ENCODE data around the gene LAMB1. TPM values are rescaled to one million over a fixed set of nuclear protein-coding genes. Genes with fewer than 3 reads are reported as not detected.
"Not testable (repeated sequence)": the region's sequence is repeated elsewhere in the genome, so short reads cannot be mapped to it uniquely, and the experiment has no call there.

Gene LAMB1
- polyA plus RNA-seq, 1 experiment = 204 TPM

DNA sequence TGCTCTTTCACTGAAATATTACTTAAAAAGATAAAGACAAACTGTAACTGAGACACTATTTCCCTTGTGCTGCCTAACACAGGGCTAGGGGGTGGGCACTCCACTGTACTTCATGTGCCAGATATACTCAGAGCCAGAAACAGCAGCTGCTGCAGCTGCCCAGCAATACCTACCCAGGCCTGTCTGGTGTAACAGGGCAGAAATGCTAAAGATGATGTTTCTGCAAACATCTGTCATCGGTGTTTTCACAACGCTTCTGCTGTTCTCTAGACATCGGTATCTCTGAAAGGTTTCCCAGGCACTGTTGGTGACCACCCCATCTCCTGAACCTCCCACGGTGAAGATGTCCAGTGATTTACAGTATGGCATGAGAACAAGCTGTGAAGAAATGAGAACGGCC, 42.7 kb downstream of the LAMB1 start:
- Histone ChIP-seq H3K36me3 (ENCODE audit: control insufficient read depth, insufficient read depth, low read length) (peaks cover 35% of the 10 kb centered on the region), H3K4me3 (ENCODE audit: low read depth, low read length) (no peak overlapping the region), H3K27me3 (ENCODE audit: control insufficient read depth, insufficient read depth, low read length) (no peaks in the 10 kb centered on the region)
- ChIA-PET POLR2A (no interaction called here), CTCF (interaction anchor here (1.2 kb wide), 1 partner anchor 13 kb away, joined by 4 read pairs; no protein-coding TSS in a partner anchor)
- DNase-seq (ENCODE audit: low read depth) = no peak
- no peak for TF ChIP-seq CTCF (IDR thresholded peaks at IDR 0.05; ENCODE audit: insufficient read depth, low read depth, low read length)

GRCh38 chr7:107959527-107959898, 43.4 kb downstream of the LAMB1 start:
- no peak for DNase-seq (ENCODE audit: low read depth)
- ChIA-PET CTCF (interaction anchor here (1.4 kb wide), 1 partner anchor 23 kb away, joined by 4 read pairs; no protein-coding TSS in a partner anchor), POLR2A (no interaction called here)
- H3K27me3 ChIP-seq (ENCODE audit: control insufficient read depth, insufficient read depth, low read length) = no peaks in the 10 kb centered on the region
- no peak overlapping the region for H3K4me3 ChIP-seq (ENCODE audit: low read depth, low read length)
- TF ChIP-seq CTCF (IDR thresholded peaks at IDR 0.05; ENCODE audit: insufficient read depth, low read depth, low read length) = no peak
- H3K36me3 ChIP-seq (ENCODE audit: control insufficient read depth, insufficient read depth, low read length) = peaks cover 34% of the 10 kb centered on the region

GRCh38 chr7:107958764-107959526, 44.0 kb downstream of the LAMB1 start:
- Histone ChIP-seq H3K4me3 (ENCODE audit: low read depth, low read length) (no peak overlapping the region), H3K27me3 (ENCODE audit: control insufficient read depth, insufficient read depth, low read length) (no peaks in the 10 kb centered on the region), H3K36me3 (ENCODE audit: control insufficient read depth, insufficient read depth, low read length) (peaks cover 29% of the 10 kb centered on the region)
- ChIA-PET CTCF (interaction anchor here (1.2 to 1.4 kb wide), 2 partner anchors 24 to 186 kb away, joined by 4 to 5 read pairs; no protein-coding TSS in a partner anchor), POLR2A (interaction anchor here (0.7 kb wide), 2 partner anchors 10 to 42 kb away, joined by 3 read pairs; no protein-coding TSS in a partner anchor)
- DNase-seq (ENCODE audit: low read depth) = peak; percentile 79
- no peak for TF ChIP-seq CTCF (IDR thresholded peaks at IDR 0.05; ENCODE audit: insufficient read depth, low read depth, low read length)

DNA sequence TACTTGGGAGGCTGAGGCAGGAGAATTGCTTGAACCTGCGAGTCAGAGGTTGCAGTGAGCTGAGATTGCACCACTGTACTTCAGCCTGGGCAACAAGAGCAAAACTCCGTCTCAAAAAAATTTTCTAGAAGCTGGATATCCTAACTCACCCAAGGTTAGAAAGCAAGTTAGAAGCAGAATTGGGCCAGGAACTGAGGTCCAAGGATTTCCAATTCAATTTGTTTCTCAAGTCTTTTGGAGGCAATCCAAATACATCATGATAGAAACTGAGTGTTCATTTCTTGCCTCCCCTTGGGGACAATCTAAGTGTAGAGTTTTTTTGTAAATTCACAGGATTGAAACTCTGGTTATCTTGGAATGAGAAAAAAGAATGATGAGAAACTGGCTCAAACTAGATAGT, 45.5 kb downstream of the LAMB1 start:
- ChIA-PET CTCF (interaction anchor here (1.2 kb wide), 1 partner anchor 189 kb away, joined by 4 read pairs; no protein-coding TSS in a partner anchor), POLR2A (no interaction called here)
- DNase-seq (ENCODE audit: low read depth) = no peak
- H3K36me3 ChIP-seq (ENCODE audit: control insufficient read depth, insufficient read depth, low read length) = peaks cover 31% of the 10 kb centered on the region
- no peaks in the 10 kb centered on the region for H3K27me3 ChIP-seq (ENCODE audit: control insufficient read depth, insufficient read depth, low read length)
- no peak for TF ChIP-seq CTCF (IDR thresholded peaks at IDR 0.05; ENCODE audit: insufficient read depth, low read depth, low read length)
- no peak overlapping the region for H3K4me3 ChIP-seq (ENCODE audit: low read depth, low read length)

DNA sequence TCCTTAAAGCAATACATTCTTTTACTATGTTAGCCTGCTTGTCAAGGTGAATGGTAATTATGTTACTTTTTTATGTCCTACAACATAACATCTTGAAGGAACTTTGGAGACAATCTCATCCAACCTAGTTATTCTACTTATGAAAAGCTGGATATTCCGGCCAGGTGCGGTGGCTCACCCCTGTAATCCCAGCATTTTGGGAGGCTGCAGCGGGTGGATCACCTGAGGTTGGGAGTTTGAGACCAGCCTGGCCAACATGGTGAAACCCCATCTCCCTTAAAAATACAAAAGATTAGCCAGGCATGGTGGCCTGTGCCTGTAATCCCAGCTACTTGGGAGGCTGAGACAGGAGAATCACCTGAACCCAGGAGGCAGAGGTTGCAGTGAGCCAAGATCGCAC, 46.0 kb downstream of the LAMB1 start:
- H3K27me3 ChIP-seq (ENCODE audit: control insufficient read depth, insufficient read depth, low read length); H3K4me3 ChIP-seq (ENCODE audit: low read depth, low read length); POLR2A ChIA-PET; DNase-seq (ENCODE audit: low read depth): not testable (repeated sequence)
- peaks cover 29% of the 10 kb centered on the region for H3K36me3 ChIP-seq (ENCODE audit: control insufficient read depth, insufficient read depth, low read length)
- CTCF ChIA-PET = interaction anchor here (1.2 to 2.1 kb wide), 2 partner anchors 10 to 189 kb away, joined by 4 to 5 read pairs; no protein-coding TSS in a partner anchor

All from BJ (cell line).